Activated gamma-delta T cell treated with Interleukin-2 at 50 U/mL for 16 hours (primary cell): Measurements from ENCODE around the gene KIRREL1.

ENCODE experiments used
- DNase-seq: peaks from one replicate; pipeline ENCODE4 v3.0.0-alpha.2; 2020

KIRREL1 gene

GRCh38 chr1:158149175-158149574, 155.7 kb downstream of the KIRREL1 start:
- no peak for DNase-seq
